Retina (tissue), 1 donor: ENCODE results near the gene MTX1.
"Not testable (repeated sequence)": the region's sequence is repeated elsewhere in the genome, so short reads cannot be mapped to it uniquely, and the experiment has no call there.

Experiments
- DNase-seq: peaks from one replicate; pipeline ENCODE4 v3.0.0-alpha.2; 2016

MTX1 gene

GRCh38 chr1:155208541-155209311 lies at the start of gene MTX1:
Gene MTX1 (plus strand): TSS chr1:155208695. CDS start chr1:155208805, 110 bp downstream.
- peak; percentile 95 for DNase-seq

- no peak for DNase-seq
These were observed 49.5 kb upstream of the MTX1 start for GRCh38 chr1:155158991-155159390.

GRCh38 chr1:155160128-155160527 lies 48.4 kb upstream of the MTX1 start:
- no peak for DNase-seq

GRCh38 chr1:155162631-155163030 lies 45.9 kb upstream of the MTX1 start:
- not testable (repeated sequence) for DNase-seq

- DNase-seq, result not testable (repeated sequence)
These were observed 44.7 kb upstream of the MTX1 start for GRCh38 chr1:155163785-155164184.

GRCh38 chr1:155164625-155165024 lies 43.9 kb upstream of the MTX1 start:
- DNase-seq, result not testable (repeated sequence)

GRCh38 chr1:155166051-155166470 lies 42.4 kb upstream of the MTX1 start:
- DNase-seq, result no peak

GRCh38 chr1:155166471-155167165 lies 41.9 kb upstream of the MTX1 start:
- DNase-seq, result peak; percentile 73

GRCh38 chr1:155167166-155168104 lies 41.1 kb upstream of the MTX1 start:
- peak; percentile 91 for DNase-seq

GRCh38 chr1:155168105-155168445 lies 40.4 kb upstream of the MTX1 start:
- not testable (repeated sequence) for DNase-seq

GRCh38 chr1:155168456-155169210 lies 39.9 kb upstream of the MTX1 start:
- DNase-seq, result no peak

- no peak for DNase-seq
These were observed 39.0 kb upstream of the MTX1 start for GRCh38 chr1:155169541-155169940.

GRCh38 chr1:155170101-155170785 lies 38.3 kb upstream of the MTX1 start:
- DNase-seq, result no peak

- no peak for DNase-seq
These were observed 37.7 kb upstream of the MTX1 start for GRCh38 chr1:155170806-155171205.

GRCh38 chr1:155171836-155172731 lies 36.4 kb upstream of the MTX1 start:
- no peak for DNase-seq

GRCh38 chr1:155172732-155173477 lies 35.6 kb upstream of the MTX1 start, which contains the start of gene KRTCAP2:
Gene KRTCAP2 (minus strand): TSS chr1:155173304. CDS start chr1:155173224, 80 bp downstream.
- peak; percentile 97 for DNase-seq

GRCh38 chr1:155173478-155174323 lies 34.8 kb upstream of the MTX1 start, which contains the start of gene TRIM46:
Gene TRIM46 (plus strand): TSS chr1:155173849. CDS start chr1:155173967, 118 bp downstream.
- no peak for DNase-seq
